ENCODE data around the gene RANBP6.
"Not testable (repeated sequence)": the region's sequence is repeated elsewhere in the genome, so short reads cannot be mapped to it uniquely, and the experiment has no call there.

RANBP6 gene

GRCh38 chr9:6015278-6016157, at the start of gene RANBP6:
RANBP6 (minus strand) TSS chr9:6015624; CDS start chr9:6015607, 17 bp downstream.
- peak; percentile 90 for DNase-seq

- not testable (repeated sequence) for DNase-seq
Observed at GRCh38 chr9:6063146-6063545, 47.7 kb upstream of the RANBP6 start.

GRCh38 chr9:6055666-6056065, 40.2 kb upstream of the RANBP6 start:
- no peak for DNase-seq

DNA sequence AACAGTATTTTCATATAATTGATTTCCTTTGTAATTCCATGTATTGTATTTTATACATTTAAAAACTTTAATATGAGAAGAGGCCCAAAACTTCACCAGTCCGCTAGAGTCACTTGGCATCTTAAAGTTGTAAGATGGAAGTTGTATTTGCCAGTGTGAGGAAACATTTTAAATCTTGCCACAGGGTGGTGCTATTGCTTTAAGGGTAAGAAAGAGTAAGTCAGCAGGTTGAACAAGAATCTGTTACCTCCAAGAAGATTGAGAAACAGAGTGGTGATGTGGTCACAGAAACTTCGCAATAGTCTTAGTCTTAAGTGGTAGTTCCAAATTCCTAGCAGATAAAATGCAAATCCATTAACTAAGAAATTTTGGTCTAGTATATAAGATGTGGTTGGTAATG, 39.8 kb upstream of the RANBP6 start:
- DNase-seq, result peak; percentile 74

DNA sequence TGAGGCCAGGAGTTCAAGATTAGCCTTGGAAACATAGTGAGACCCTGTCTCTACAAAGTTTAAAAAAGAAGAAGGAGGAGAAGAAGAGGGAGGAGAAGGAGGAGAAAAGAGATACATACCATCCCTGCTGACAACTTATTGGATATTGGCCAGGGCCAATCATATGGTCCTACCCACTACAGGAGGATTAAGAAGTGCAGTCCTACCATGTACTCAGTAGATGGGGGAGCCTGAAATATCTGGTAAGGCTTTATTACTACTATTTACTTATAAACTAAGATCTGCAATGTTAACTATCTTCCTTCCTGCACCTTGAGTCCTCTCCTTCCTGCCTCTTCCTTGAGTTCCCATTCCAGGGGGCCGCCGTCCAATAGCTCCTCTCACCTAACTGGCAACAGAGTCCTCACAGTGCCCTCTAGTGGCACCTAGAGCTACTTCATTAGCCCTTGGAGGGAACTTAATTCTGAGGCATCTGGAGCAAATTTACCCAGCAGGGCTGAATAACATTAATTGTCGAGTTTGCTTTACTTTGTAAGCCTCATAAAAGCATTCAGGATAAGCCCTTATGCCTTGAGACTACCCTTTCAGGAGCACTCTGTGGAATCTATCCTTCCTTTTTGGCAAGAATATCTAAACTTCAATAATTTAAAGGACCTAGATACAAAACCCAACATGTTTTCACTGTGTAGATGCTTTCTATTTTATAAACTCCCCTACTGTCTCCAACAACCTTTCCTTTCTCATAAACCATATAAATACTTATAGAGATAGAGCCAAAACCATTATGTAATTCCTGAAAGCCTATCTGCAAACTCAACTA, 39.1 kb upstream of the RANBP6 start:
- DNase-seq, result peak; percentile 88

GRCh38 chr9:6052293-6052919, 37.0 kb upstream of the RANBP6 start:
- DNase-seq, result no peak

DNA sequence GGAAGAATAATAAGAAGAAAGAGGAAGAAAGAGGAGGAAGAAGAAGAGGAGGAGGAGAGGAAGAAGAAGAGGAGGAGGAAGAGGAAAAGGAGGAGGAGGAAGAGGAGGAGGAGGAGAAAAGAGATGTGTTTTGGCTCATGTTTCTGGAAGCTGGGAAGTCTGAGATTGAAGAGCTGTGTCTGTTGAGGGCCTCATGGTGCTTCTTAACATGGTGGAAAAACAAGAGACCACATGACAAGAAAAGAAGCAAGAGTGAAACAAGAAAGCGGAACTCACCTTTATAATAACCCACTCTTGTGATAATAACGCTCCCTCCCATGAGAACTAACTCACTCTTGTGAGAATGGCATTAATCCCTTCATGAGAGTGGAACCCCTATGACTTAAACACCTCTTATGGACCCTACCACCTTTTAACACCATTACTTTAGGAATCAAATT, 36.1 kb upstream of the RANBP6 start:
- DNase-seq, result no peak

DNA sequence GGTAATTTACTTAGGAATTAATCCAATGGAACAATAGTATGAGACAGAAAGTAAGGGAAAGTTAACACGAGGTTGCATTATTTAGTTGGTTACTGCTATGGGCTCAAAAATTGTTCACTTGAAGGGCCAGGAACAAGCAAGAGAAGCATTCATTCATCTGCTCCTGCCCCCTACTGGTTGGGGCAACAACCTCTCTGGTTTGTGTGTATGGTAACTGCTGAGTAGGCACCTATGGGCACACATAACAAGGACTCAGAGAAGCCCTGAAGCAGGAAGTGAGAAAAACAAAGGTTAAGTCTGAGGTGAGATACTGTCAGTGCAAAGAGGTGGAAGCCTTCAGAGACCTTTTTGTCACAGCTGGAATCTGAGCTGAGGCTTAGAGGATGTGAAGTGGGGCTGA, 34.4 kb upstream of the RANBP6 start:
- DNase-seq, result no peak

GRCh38 chr9:6048039-6048438, 32.6 kb upstream of the RANBP6 start:
- no peak for DNase-seq

DNA sequence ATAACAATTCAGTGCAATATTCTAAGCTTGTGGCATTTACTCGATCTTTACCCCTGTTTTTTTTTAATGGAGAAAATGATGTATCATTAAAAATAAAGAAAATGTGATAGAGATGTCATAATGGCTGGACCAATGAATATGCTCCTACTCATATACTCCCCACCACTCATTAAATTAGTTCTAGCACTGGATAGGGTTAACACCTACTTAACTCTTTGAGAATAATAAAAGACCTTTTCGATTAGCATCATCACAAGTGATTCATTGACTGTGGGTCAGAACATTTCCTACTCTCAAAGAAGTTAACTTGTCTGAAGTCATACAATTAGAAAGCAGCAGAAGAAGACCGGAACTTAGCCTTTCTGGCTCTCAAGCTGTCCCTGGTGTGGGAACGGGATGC, 31.6 kb upstream of the RANBP6 start:
- no peak for DNase-seq

- DNase-seq, result no peak
Observed at GRCh38 chr9:6045364-6045763, 29.9 kb upstream of the RANBP6 start.

DNA sequence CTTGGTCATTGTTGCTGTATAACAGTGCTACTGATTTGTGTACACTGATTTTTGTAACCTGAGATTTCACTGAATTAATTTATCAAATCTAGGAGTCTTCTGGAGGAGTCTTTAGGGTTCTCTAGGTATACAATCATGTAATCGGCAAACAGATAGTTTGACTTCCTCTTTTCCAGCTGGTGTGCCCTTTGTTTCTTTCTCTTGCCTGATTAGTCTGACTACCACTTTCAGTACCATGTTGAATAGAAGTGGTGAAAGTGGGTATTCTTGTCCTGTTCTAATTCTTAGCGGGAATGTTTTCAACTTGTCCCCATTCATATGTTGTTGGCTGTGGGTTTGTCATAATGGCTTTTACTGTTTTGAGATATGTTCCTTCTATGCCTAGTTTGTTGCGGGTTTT, 24.7 kb upstream of the RANBP6 start:
- DNase-seq, result no peak

- DNase-seq, result no peak
Observed at GRCh38 chr9:6036391-6036790, 21.0 kb upstream of the RANBP6 start.

- DNase-seq, result no peak
Observed at GRCh38 chr9:6034954-6035353, 19.5 kb upstream of the RANBP6 start.

- DNase-seq, result peak; percentile 53
Observed at GRCh38 chr9:6029604-6030274, 14.3 kb upstream of the RANBP6 start.

DNA sequence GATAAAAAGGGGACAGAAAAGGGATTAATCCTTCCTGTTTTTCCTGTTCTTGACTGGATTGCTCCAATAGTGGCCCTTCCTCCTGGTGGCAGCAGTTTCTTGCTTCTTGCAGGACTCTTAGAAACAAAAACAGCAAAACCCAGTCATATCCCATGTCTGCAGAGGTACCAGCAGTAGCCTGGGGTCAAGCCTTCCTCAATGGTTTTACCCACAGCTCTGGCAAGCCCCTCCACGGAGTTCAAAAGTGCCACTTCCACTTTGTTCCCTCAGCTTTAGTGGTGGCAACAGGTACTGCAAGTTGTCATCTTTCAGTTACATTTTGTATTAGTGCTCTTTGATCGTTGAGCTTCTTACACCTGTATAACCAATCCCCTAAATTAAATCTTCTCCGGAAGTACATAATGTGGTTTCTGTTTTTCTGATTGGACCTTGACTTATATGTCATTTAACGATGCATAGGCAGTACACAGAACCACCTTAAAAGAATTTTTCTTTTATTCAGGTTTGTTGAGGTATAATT, 8.7 kb upstream of the RANBP6 start:
- DNase-seq, result peak; percentile 33

- DNase-seq, result not testable (repeated sequence)
Observed at GRCh38 chr9:6016975-6017374, 1.6 kb upstream of the RANBP6 start.

DNA sequence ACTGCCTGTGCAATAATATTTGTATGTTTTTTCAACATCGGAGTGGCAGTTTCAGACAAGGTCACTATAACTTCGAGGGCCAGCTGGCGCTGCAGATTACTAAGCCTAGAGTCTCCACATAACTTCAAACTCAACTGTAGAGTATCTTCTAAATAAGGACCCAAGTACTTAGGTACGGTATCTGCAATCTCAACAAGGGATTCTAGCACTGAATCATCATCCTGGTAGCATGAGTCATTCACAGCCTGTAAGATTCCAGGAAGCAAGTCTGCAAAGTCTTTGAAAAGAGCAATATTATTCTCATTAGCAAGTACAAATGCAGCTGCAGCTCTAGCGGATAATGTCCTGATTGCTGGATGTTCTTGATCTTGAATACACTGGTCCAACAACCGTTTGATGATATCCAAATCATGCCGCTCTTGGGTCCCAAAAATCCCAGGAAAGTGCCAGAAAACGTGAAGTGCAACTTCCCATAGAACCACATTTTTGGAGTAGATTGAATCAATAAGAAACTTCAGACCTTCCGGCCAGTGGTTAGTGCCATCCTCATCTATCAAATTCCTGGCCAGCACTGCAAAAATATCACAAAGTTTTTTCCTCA, 654 bp downstream of the RANBP6 start:
- no peak for DNase-seq

DNA sequence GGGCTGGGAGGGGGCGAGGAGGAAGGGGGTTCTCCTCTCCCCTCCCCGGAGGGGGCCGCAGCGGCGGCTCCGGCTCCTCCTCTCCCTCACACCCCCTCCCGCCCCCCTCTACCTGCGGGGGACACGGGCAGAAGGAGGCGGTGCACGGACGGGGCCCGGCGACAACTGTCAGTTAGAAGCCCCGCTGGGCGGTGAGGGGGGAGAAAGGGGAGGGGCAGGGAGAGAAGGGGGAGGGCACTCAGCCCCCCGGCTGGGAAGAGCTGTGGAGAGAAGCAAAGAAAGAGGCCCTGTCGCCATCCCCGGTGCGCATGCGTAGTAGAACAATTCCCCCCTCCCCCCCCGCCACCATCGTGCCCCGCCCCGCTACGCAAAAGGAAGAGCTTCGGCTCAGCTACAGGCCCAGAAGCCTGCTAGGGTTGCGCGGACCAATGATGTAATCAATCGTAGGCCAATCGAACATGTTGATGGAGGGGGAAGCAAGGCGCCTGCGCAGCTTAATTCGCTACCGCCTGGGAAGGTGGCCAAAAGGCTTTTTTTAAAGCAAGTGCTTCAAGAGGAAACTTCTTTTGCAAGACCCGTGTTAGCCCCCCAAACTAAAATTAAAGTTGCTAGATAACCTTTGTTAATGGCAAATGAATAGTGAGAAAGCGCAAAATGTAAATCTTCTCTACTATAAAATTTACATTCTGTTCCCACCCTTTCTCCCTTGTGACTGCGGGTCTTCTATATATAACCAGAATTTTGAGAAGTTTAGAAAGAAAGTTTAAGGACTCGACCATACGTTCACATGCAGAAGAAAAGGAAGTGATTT, 7.0 kb downstream of the RANBP6 start:
- DNase-seq, result peak; percentile 99

DNA sequence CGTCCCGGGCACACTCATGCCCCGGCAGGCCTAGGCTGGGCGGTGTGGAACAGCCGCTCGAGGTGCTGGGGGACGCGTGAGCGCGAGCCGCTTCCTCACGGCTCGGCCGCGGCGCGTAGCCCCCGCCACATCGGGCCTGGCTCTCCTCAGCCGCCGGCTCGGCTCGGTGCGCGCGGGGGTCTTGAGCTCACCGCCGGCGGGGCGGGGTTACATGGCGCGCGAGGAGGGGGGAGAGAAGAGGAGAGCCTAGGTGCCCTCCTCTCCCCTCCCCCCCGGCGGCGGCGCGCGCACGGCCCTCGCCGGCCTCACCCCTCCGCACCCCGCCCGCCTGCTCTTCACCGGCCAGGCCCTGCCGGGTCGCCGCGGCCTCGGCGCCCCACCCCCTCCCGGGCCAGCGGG, 7.7 kb downstream of the RANBP6 start:
- DNase-seq, result peak; percentile 91

GRCh38 chr9:6007058-6007769, 8.2 kb downstream of the RANBP6 start:
- DNase-seq, result peak; percentile 94

Data from NCI-H774 (cell line).